HG02885 (cell line): ENCODE data around the gene VCL.

ENCODE experiments used
- ATAC-seq: cut with Tn5 transposase; IDR thresholded peaks from one replicate; pipeline ENCODE4 v1.9.1; 2021; ENCODE audit warnings: mild to moderate bottlenecking; ENCODE audit not compliant: unreplicated experiment, poor library complexity

The VCL gene

GRCh38 chr10:73970845-73971244, 27.1 kb upstream of the VCL start:
- no peak for ATAC-seq

GRCh38 chr10:73971636-73972354, 26.1 kb upstream of the VCL start:
- ATAC-seq: no peak

GRCh38 chr10:73973427-73973826, 24.5 kb upstream of the VCL start:
- no peak for ATAC-seq

- no peak for ATAC-seq
Measured at GRCh38 chr10:73974309-73974946, 23.5 kb upstream of the VCL start.

- no peak for ATAC-seq
Measured at GRCh38 chr10:73975388-73975787, 22.5 kb upstream of the VCL start.

- ATAC-seq: no peak
Measured at GRCh38 chr10:73979141-73979808, 18.6 kb upstream of the VCL start.

GRCh38 chr10:73979809-73980433, 18.0 kb upstream of the VCL start:
- no peak for ATAC-seq

GRCh38 chr10:73981812-73982211, 16.1 kb upstream of the VCL start:
- no peak for ATAC-seq

- no peak for ATAC-seq
Measured at GRCh38 chr10:73983096-73984047, 14.5 kb upstream of the VCL start.

GRCh38 chr10:73989594-73990150, 8.2 kb upstream of the VCL start:
- no peak for ATAC-seq

GRCh38 chr10:73991203-73991883, 6.6 kb upstream of the VCL start:
- no peak for ATAC-seq

GRCh38 chr10:73991884-73992245, 6.1 kb upstream of the VCL start:
- ATAC-seq: no peak

- ATAC-seq: no peak
Measured at GRCh38 chr10:73992899-73993788, 4.8 kb upstream of the VCL start.

GRCh38 chr10:73995035-73995358, 2.9 kb upstream of the VCL start:
- no peak for ATAC-seq

- peak; percentile 31 for ATAC-seq
Measured at GRCh38 chr10:73997461-73997786, 492 bp upstream of the VCL start.

GRCh38 chr10:73998623-73998928, 660 bp downstream of the VCL start:
- no peak for ATAC-seq

GRCh38 chr10:73998929-73999691, 1.2 kb downstream of the VCL start:
- no peak for ATAC-seq

GRCh38 chr10:73999703-74000102, 1.8 kb downstream of the VCL start:
- no peak for ATAC-seq
